Measurements from ENCODE around the gene PRKCQ.

- no peak for TF ChIP-seq CTCF (IDR thresholded peaks at IDR 0.05)
- no peak for TF ChIP-seq POLR2A (IDR thresholded peaks at IDR 0.05)
These were observed 80.1 kb downstream of the PRKCQ start for GRCh38 chr10:6499974-6500373.

All from tibial nerve (tissue), 3 donors.